Effector CD4-positive, alpha-beta T cell (primary cell): ENCODE results near the gene HIGD2A.
A peak's percentile ranks its signal among the peaks of the same experiment; 100 is the strongest.
"Not testable (repeated sequence)": the region's sequence is repeated elsewhere in the genome, so short reads cannot be mapped to it uniquely, and the experiment has no call there.

Experiments used
- DNase-seq: peaks from one replicate; pipeline ENCODE4 v3.0.0-alpha.2; 2020

HIGD2A gene

DNA sequence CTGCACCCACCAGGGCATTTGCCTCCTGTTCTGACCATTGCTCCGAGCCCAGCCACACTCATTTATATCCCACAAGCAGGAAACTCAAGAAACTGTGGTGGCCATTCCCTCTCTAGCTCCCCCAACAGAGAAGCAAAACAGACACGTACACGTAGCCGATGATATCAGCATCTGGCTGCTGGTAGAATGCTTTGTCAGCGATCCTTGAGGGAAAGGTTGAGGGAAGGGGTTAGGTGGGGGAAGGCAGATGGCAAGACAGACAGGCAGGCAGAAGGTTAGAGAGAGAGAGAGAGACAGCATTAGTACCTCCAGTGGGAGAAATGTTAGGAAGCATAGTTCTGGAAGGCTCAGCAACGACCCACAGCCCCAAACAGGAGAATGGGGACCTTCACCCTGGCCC lies 7.8 kb downstream of the HIGD2A start:
- DNase-seq = no peak

DNA sequence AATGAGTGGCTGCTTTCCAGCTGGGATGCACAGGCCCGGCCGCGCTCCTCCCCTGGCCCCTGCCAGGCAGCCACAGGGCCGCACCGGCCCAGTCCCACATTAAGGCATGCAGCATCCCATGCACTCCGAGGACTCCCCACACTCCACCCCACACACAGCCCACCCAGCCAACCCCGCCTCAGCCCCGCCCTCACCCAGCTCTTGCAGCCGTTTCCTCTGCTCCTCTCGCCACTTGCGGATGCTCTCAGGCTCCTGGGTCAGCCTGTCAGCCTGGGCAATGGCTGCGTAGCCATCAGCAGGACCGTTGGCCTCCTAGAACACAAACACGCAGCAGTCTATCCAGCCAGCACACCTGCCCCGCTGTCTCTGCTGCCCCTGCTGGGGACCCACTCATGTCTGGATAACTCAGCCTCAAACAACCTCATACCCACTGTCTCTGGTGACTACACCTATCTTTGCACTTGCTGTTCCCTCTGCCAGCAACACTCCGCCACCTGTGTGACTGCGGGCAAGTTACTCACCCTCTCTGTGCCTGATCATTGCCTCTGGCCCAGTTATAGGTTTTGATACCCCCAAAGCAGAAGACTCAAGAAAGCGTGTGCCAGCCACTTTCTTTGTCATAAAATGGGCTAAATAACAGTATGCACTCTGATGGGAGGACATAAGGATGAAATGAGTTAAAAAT lies 9.3 kb downstream of the HIGD2A start:
- no peak for DNase-seq

DNA sequence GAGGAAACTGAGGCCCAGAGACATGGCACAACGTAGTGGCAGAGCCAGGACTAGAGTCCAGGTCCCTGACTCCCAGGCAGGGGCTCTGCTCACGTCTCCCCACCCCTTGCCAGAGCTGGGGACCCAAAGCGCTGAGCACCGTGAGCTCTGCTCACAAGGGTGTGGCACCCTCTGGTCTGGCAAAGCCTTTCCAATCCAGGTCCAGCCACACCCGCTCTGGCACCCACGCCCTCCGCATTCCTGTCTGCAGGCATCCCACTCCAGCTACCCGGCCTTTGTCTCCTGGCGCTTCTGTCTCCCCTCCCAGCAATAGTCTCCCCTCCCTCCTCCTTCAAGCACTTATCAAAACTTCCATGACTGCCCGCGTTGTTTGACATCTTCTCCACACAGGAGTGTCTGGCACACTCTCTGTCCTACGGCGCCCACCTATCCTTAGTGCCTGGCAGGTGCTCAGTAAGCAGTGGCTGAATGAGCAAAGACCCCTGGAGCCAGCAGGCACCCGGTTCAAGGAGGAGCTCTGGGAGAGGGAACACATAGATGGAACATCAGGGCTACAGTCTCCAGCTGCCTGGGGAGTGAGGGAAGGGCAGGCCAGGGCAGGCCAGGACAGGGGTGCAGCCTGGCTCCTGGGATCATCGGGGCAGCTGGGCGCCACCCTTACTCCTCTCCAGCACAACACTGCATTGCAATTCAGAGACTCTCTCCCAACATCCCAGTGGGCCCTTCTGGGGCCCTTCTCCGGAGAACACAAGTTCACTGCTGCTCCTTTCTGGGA lies 12.0 kb downstream of the HIGD2A start:
- no peak for DNase-seq

DNA sequence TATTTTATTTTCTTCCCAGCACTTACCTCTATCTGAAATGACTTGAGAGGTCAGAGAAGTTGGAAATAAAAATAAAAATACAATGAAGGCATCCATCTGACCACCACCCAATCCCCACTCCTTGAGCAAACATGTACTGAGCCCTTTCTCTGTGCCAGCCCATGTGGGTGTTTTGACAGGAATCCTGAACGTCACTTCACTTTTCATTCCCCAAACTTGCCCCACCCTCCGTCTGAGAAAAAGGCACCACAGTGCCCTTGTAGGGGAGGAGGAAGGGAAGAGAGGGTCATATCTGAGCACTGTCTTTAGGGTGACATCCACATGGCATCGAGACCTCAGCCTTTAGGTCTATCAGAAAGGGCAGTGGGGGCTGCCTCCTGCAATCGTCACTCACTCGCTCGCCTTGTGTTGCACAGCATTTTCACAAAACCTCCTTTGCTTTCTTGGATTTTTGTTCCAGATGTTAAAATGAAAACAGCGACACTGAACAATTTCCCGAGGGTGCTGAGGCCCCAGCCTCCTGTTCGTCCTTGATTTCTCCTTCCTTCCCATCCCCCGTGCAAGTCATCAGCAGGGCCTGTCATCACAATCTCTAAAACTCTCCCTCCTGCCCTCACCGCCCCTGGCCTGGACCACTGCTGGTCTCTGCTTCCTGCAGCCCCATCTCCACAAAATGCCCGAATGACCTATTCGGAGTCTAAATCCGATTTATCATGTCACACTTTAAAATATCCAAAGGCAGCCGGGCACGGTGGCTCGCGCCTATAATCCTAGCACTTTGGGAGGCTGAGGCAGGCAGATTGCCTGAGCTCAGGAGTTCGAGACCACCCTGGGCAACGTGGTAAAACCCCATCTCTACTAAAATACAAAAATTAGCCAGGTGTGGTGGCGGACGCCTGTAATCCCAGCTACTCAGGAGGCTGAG lies 13.0 kb downstream of the HIGD2A start:
- no peak for DNase-seq

DNA sequence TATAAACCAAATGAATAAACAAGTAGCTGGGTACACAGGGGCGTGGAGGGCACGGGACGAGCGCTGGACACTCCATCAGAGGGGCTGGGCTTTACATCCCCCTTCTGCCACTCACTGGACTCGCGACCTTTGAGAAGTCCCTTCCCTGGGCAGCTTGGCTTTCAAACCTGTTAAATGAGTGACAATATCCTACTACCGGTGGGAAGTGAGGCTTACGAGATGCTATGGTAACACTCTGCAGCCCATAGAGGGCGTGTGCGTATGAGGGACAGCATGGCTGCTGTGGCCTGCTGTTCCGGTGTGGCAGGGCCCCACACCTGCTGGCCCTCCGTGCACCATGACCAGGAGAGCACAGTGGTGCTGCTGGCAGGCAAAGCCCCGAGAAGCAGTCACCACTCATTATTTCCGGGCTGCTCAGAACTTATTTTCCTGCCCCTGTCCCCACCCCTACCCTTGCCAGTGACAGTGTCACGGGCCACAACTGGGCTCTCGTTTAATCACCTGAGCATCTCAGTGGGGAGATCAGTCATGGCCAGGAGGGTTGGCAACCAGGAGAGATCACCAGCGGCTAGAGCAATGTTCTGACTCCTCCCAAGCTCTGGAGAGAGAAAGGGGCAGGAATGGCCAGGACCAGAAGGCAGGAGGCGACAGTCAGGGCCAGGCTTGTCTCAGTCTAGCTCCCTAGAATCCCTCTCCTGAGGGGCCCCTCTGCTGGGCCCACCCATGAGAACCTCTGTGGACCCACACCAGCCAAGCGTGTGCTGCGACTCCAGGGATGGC lies 17.3 kb downstream of the HIGD2A start:
- no peak for DNase-seq

DNA sequence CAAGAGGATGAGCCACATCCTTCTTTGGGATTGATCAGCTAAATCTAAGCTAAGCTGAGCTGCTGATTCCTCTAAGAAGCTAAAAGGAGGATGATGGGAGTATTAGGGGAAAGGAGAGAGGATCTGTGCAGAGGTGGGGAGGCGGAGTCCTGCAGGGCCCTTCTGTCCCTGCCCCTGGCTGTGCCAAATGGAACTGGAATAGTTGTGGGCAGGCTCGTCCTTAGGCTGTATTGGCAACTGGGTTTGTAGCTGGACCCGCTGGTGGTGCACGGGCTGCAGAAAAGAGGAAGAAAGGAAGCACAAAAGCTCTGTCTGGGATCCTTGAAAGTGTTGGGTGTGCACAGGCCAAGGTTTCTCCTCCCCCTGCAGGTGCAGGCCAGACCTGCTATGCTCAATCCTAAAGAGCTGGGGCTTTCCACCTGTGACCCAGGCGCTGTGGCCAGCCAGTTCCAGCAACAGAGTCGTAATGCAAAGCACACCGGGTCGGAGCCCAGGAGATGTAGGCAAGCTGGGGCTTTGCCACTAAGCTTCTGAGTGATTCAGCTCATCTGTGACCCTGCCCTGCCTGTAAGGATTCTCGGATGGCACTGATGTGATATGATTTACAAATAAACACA lies 18.0 kb downstream of the HIGD2A start:
- DNase-seq = no peak

DNA sequence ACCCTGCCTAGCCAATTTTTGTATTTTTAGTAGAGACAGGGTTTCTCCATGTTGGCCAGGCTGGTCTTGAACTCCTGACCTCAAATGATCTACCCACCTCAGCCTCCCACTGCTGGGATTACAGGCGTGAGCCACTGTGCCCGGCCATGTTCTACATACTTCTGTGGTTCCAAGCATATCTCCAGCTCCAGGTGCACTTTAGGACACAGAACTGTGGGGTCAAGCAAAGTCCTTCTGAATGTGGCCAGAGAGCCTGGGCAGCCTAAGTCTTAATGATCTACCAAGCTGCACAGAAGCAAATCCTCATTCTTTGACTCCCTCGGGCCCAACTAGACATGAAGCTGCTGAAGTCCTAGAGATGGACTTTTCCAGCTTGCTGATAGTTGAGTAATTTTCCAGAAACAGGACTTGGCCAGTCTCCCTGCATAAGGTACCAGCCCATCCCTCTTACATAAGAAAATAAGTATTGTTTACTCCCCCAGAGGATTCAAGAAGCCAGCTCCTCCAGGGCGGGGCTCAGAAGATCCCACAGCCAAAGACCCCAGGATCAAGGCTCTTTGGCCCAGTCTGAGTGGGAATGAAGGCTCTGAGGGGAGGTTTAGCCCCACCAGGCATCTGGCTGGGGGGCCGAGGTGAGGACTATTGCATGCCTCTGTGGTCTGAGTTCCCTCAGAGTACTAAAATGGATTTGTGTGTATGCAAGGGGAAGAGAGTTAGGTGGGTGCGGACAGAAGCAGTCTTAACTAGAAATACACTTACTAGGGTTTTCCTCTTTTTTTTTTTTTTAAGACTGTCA lies 19.1 kb downstream of the HIGD2A start:
- DNase-seq = no peak

DNA sequence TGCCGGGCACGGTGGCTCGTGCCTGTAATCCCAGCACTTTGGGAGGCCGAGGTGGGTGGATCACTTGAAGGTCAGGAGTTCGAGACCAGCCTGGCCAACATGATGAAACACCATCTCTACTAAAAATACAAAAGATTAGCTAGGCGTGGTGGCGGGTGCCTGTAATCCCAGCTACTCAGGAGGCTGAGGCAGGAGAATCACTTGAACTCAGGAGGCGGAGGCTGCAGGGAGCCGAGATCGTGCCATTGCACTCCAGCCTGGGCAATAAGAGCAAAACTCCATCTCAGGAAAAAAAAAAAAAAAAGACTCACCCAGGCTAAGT lies 19.7 kb downstream of the HIGD2A start:
- DNase-seq = not testable (repeated sequence)

DNA sequence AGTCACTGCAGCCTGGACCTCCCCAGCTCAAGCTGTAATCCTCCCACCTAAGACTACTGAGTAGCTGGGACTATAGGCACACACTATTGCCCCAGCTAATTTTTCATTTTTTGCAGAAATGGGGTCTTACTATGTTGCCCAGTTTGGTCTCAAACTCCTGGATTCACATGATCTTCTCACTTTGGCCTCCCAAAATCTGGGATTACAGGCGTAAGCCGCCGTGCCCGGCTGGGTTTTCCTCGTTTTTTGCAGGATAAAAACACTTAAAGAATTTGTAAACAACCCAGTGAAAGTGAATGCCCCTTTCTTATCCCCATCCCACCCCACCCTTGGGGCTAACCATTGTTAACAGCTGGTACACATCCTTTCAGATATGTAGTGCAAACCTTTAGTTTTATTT lies 20.0 kb downstream of the HIGD2A start:
- no peak for DNase-seq

DNA sequence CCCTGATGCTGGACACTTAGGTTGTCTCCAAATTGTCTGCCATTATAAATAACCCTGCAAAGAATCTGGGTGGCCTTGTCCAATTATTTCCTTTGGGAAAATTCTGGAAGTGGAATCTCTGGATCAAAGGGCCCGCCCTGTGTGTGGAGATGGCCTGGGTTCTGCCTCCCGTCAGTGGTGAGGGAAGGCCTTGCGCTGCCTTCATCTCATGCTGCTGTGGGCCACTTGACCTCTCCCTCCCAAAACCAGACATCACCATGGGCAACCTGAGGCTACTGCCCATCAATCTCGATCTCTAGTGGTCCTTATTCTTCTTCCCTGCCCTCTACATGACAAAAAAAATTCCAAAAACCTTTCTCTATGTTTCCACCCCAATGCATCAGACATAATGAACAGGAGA lies 21.2 kb downstream of the HIGD2A start:
- no peak for DNase-seq

DNA sequence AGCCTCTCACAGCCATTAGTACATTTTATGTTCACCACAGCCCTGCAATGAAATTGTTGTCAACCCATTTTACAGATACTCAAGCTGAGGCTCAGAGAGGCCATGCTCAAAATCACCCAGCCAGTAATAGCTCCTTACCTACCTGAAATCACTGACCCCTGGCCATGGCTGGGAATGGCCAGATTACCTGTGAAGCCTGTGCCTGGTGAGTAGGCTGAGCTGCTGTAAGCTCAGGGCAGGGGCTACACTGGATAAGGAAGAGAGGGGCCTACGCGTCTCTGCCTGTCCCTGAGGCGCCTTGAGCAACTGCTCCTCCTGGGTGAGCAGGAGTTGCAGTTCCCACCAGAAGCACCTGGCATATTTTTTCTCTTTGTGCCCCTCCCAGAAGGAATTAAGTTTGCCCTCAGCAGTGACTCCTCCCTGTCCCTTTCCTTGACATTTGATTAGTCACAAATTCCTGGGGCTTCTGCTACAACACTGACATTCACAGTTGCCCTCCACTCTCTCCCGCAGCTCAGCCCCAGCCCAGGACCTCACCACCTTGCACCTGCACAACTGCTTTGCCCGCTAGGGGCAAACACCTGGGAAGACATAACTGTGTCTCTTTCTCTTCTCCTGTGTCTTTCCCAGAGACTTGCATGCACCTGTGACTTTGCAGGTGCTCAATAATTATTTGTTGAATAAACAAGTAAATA lies 22.1 kb downstream of the HIGD2A start:
- no peak for DNase-seq

DNA sequence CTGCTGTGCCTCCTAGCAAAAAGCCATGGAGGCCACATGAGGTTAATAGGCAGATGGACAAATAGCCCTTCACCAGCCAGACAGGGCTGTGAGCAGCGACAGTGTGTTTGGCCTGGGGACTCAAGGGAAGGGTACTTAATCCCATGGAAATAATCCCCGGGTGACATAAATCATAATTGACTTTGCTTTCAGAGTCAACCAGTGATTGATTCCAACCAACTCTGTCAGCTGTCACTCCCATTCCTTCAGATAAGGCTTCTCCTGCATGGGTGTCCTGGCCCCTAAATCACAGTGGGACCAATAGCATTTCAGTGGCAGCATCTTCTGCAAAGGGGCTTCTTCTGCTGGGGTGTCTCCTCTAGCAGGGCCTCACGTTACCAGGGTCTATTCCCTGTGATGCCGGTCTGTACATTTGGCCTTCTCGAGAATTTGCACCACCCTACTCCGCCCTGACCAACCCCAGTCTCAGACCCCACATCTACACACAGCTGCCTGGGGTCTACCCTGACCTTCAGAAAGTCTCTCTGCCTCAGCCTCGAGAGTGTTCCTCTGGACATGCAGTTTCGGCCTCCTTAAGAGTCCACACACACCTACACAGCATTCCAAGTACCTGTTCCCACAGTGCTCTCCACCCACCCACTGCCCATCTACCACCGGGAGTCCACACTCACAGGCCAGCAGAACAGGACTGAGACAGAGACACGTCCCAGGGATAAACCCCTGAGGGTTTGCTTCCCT lies 24.1 kb downstream of the HIGD2A start:
- no peak for DNase-seq

DNA sequence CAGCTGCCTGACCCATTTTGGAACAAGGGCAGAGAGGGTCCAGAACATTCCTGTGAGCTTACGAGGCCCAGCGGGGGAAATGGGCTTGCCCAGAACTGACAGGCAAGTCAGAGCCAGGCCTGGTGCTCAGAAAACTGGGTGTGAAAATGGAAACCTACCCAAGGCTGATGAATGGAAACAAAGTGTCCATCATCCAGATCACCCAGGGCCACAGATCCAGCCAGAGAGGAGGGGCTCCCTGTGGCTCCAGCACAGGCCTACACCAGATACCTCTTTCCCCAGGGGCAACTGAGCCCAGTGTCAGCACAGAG lies 24.7 kb downstream of the HIGD2A start:
- DNase-seq = no peak

DNA sequence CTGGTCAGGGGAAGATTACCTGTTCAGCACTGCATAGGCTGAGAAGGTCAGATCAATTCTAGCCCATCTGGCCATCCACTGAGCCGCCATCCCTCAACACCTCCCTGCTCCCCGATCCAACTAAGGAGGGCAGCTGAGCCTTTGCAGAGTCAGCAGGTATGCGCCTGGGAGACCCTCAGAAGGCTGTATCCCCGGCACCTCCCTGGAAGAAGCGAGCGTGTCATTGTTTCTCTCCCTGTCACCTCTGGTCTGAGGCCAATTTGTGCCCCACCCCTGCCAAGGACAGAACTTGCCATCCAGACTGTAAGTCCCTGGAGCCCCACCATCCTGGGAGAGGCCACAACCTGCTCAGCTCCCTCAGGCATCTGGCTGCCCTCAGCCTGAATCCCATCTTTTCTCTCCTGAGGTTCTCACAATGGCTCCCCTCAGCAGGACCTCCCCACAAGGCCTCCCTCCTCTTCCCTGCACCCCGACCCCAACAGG lies 25.2 kb downstream of the HIGD2A start:
- DNase-seq = no peak

DNA sequence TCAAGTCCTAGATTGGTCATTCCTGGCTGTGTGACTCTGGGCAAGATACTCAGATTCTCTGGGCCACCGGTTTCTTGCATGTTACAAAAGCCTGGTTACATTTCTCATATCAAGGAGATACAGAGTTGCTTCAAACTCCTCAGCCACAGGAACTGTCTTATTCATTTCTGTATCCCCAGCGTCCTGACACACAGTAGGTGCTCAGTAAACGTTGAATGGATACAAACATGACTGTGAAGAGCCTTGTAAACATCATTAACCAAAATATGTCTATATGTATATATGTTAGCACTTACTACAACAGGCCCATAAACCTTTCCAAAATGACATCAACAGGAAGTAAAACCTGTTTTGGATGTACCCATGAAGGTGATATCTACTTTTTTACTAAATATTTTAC lies 26.2 kb downstream of the HIGD2A start:
- DNase-seq = no peak

DNA sequence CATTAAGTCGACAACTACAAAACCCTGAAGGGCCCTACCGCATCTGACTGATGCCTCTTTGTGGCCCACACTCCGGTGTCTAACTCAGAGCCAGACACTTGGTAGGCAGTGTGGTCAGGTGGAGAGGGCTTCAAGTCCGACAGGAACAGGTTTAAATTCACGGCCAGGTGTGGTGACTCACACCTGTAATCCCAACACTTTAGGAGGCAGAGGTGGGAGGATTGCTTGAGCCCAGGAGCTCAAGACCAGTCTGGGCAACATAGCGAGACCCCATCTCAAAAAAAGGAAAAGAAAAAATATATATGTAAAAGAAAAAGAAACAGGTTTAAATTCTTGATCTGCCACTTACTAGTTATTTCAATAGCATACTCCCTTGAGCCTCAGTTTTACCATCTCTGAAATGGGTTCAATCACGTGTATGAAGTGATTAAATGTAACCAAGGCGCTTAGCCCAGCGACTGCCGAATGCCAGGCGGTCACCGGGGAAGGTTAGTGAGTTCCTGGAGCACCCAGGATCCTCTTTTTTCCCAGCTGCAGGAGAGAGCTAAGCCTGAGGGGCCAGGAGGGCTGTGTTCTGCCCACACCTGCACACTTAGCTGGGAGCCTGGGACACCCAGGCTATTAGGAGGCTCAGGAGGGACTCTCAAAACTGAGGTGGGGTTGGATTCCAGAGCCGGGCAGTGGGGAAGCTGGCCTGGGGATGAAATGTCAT lies 26.8 kb downstream of the HIGD2A start:
- DNase-seq = no peak

DNA sequence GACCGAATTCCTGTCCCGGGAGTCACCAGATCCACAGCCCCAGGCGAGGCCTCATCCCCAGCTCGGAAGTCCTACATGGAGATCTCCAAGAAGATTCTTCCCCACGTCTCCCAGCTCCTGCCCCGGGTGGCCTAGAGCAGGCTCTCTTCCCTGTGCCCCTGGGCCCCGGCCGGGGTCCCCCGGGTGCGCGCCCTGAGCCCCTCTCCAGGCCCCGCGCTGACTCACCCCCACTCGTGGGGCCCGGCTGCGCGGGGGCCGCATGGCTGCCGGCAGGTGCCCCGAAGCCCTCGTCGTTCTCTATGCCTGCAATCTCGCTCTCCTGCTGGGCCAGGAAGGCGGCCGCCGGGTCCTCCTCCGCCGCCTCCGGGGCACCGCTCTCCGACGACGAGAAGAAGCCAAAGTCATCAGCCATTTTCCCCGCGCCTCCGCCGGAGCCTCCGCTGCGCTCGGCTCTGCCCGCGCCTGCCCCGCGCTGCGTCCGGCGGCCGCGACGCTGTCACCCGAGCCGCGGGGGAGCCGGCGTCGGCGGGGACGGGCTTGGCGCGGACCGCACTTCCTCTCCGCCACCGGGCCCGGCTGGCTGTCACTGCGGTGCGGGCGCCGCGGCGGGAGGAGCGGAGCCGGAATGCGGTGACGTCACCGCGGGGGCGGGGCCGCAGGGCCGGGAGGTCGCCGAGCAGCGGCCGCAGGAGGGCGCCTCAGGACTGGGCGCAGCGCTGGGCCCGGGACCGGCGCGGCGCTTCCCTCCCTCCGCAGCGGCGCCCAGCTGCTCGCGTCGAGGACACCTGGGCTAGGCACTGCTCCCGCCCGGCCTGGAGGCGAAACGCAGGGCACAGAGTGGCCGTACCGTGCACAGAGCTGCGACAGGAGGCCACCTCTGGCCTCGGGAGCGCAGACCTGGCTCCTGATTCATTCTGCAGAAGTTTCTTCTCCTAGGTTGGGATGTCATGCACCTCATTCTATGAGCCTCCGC lies 27.7 kb downstream of the HIGD2A start, which contains the start of gene CLTB:
CLTB (minus strand) TSS at position 588 of the 973 bp plus-strand sequence; CDS start at position 412, 176 bp downstream.
- peak; percentile 89 for DNase-seq

DNA sequence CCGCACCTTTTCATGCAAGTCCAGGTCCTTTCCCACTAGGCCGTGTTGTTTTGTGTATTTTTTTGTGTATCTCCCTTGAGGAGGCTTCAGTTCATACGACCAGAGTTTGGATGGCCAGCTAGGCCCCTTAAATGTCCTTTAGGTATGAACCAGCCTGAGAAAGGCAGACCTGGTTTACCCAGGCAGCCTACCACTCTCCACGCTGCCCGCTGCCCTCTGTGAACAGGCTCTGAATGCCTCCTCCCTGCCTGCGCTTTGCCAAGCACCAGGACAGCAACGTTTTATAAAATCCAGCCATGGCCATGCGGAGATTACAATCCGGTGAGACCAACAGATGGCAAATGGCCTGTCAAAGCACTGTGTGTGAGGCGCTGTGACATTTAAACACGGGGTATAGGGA lies 28.4 kb downstream of the HIGD2A start:
- DNase-seq = no peak
